Heart left ventricle (tissue), 16 donors: ENCODE results near the gene RFFL. TPM values are rescaled to one million over a fixed set of nuclear protein-coding genes. Genes with fewer than 3 reads are reported as not detected.
A peak's percentile ranks its signal among the peaks of the same experiment; 100 is the strongest.

Experiments
- ATAC-seq, 4 donors: fragments of 200-7000 bp; cut with Tn5 transposase; one replicate each; pipeline ENCODE4 v1.9.1; 2020 to 2022; ENCODE audit warnings: moderate library complexity in 4 of 4, mild to moderate bottlenecking in 3 of 4, moderate number of reproducible peaks in 1 of 4
- DNase-seq, 5 donors: peaks; one replicate each; pipeline ENCODE4 v3.0.0-alpha.2; 2020
- H3K27ac ChIP-seq, 12 donors: fragments of 200-600 bp; sonication (generic) in 4 of 12; one replicate each; pipeline versions ENCODE4 v1.5.0 to v1.8.0; 2016 to 2022; ENCODE audit warnings: mild to moderate bottlenecking in 2 of 12
- H3K27me3 ChIP-seq, 9 donors: fragments of 200-600 bp; sonication (generic) in 2 of 9; one replicate each; pipeline versions ENCODE4 v1.5.1 to v1.8.0; 2016 to 2022; ENCODE audit warnings: mild to moderate bottlenecking in 3 of 9
- H3K36me3 ChIP-seq, 9 donors: fragments of 200-600 bp; sonication (generic) in 2 of 9; one replicate each; pipeline versions ENCODE4 v1.5.0 to v1.8.0; 2018 to 2022; ENCODE audit warnings: mild to moderate bottlenecking in 2 of 9
- H3K4me1 ChIP-seq, 12 donors: fragments of 200-600 bp; sonication (generic) in 4 of 12; one replicate each; pipeline versions ENCODE4 v1.5.0 to v1.8.0; 2016 to 2022; ENCODE audit warnings: mild to moderate bottlenecking in 3 of 12
- H3K4me3 ChIP-seq, 12 donors: fragments of 200-600 bp; sonication (generic) in 4 of 12; one replicate each; pipeline versions ENCODE4 v1.5.0 to v1.8.0; 2017 to 2022; ENCODE audit warnings: mild to moderate bottlenecking in 9 of 12, moderate library complexity in 4 of 12
- H3K9me3 ChIP-seq, 12 donors: fragments of 200-600 bp; sonication (generic) in 4 of 12; one replicate each; pipeline versions ENCODE4 v1.5.0 to v1.8.0; 2016 to 2022; ENCODE audit warnings: mild to moderate bottlenecking in 1 of 12
- CTCF ChIP-seq, 12 donors: fragments of 200-600 bp; sonication (generic) in 4 of 12; IDR thresholded peaks; one replicate each; pipeline versions ENCODE4 v1.5.0 to v1.8.0; 2018 to 2022; ENCODE audit warnings: antibody characterized with exemption in 12 of 12, mild to moderate bottlenecking in 5 of 12
- POLR2A ChIP-seq, 2 donors: fragments of 450-650 bp; IDR thresholded peaks; one replicate each; pipeline ENCODE4 v1.6.1; 2017; ENCODE audit warnings: antibody characterized with exemption in 2 of 2, mild to moderate bottlenecking in 2 of 2, moderate library complexity in 2 of 2
- WGBS, 4 donors: extraction: QIAGEN DNeasy Blood & Tissue Kit in 2 of 4; methylation state at CpG; one replicate each; pipeline versions ENCODE4 v1.1.5 to v1.1.7; 2013 to 2018; 5-methylcytosine and 5-hydroxymethylcytosine counted together
- intact Hi-C, 10 donors: fragments of 100-400 bp; cut with DNase I; formaldehyde crosslinking; loops; one replicate each; pipeline versions ENCODE4 v1.11.1 to v1.14.2; 2022
- polyA plus RNA-seq, 2 donors: library from polyadenylated mRNA; stranded (reverse); fragments of 200-250 nt; gene quantifications; one replicate each; pipeline ENCODE4 v1.2.3, GENCODE V29; 2013
- total RNA-seq, 9 donors: library from RNA; depleted of rRNA in 2 of 9; stranded (reverse); fragments of >200 nt in 2 of 9; fragmentation: NEBNext Ultra II Directional in 3 of 9; extraction: Animal tissue kit (Norgen Biotek cat#: 25700) in 3 of 9; gene quantifications; one replicate each; pipeline versions ENCODE4 v1.1.0 to v1.2.4, GENCODE V29; 2016 to 2023
- donor health status: ischemic (EF 13 %, LVEDD 7.1; RV severe dilation, severe dysfunction).
- donor health status: healthy with polysubstance abuse.
- donor health status: DM: no; HTN: yes; CAD: no.
- donor health status: DM: no; HTN: no; CAD: no.
- donor health status: ischemic (EF 25% LVEDD 6.9; RV normal size, moderate dysfunction).
- donor health status: ischemic (EF 25% LVEDD 5.7; RV mildly dilated, moderate dysfunction).
- donor health status: healthy.
- donor health status: DM: yes; HTN: yes; CAD: no.
- donor health status: ischemic (EF 35%, LVEDD 5.7; RV mildly dilated, moderate dysfunction).
- donor health status: nonischemic (EF 11% LVEDD 7.7; RV severe dilation, severe dysfunction).
- donor health status: DM: yes; HTN: yes; CAD: no.
- donor health status: PGD.
- donor health status: ischemic (EF 29% LVEDD 5.4; RV normal size, mild dysfunction).
- donor health status: nonischemic (EF 23%, LVEDD 6.1; RV moderate dilation, normal function).

RFFL gene
- total and polyA plus RNA-seq, 11 donors = 2.6 to 21.6 (median 13.0) TPM

GRCh38 chr17:35082073-35082657, 18.7 kb upstream of the RFFL start:
- Histone ChIP-seq H3K36me3 (no peaks in the 10 kb centered on the region), H3K27me3 (no peaks in the 10 kb centered on the region), H3K4me3 (no peak overlapping the region), H3K27ac (no peak overlapping the region), H3K4me1 (peaks cover 0 to 40% (median 0%) of the 10 kb centered on the region in 12 donors), H3K9me3 (no peaks in the 10 kb centered on the region)
- ATAC-seq = no peak
- intact Hi-C loops = loop anchor here in 1 of 10 donors (10.0 kb wide), 1 partner anchor 97 kb away; the partner anchor contains the start of gene LIG3
- WGBS, 4 donors = 49 to 71% (median 65%) methylated on average over 3 of the region's 3 CpGs
- no peak for DNase-seq
- TF ChIP-seq CTCF (IDR thresholded peaks at IDR 0.05) (no peak), POLR2A (IDR thresholded peaks at IDR 0.05) (no peak)

GRCh38 chr17:35081638-35082037, 18.1 kb upstream of the RFFL start:
- H3K27ac ChIP-seq = no peak overlapping the region

GRCh38 chr17:35080536-35080935, 17.0 kb upstream of the RFFL start:
- peak overlapping the region in 1 of 12 donors; percentile 12 for H3K27ac ChIP-seq
- DNase-seq = no peak
- no peaks in the 10 kb centered on the region for H3K36me3 ChIP-seq
- ATAC-seq = no peak
- 51 to 60% (median 55%) methylated on average over 1 of the region's 1 CpG for WGBS, 4 donors
- no peaks in the 10 kb centered on the region for H3K9me3 ChIP-seq
- H3K4me3 ChIP-seq = no peak overlapping the region
- H3K27me3 ChIP-seq = no peaks in the 10 kb centered on the region
- intact Hi-C loops = loop anchor here in 1 of 10 donors (10.0 kb wide), 1 partner anchor 96 kb away; the partner anchor contains the start of gene LIG3
- TF ChIP-seq CTCF (IDR thresholded peaks at IDR 0.05) (no peak), POLR2A (IDR thresholded peaks at IDR 0.05) (no peak)
- peaks cover 0 to 35% (median 0%) of the 10 kb centered on the region in 12 donors for H3K4me1 ChIP-seq

More at GRCh38 chr17:35081638-35082037, 18.1 kb upstream of the RFFL start:
- no peak for ATAC-seq
- no peak overlapping the region for H3K4me3 ChIP-seq
- H3K36me3 ChIP-seq = no peaks in the 10 kb centered on the region
- H3K27me3 ChIP-seq = no peaks in the 10 kb centered on the region
- peaks cover 0 to 35% (median 0%) of the 10 kb centered on the region in 12 donors for H3K4me1 ChIP-seq
- TF ChIP-seq POLR2A (IDR thresholded peaks at IDR 0.05) (no peak), CTCF (IDR thresholded peaks at IDR 0.05) (no peak)
- H3K9me3 ChIP-seq = no peaks in the 10 kb centered on the region
- DNase-seq = no peak
- WGBS, 4 donors = 88 to 91% (median 89%) methylated on average over 1 of the region's 1 CpG
- intact Hi-C loops = loop anchor here in 1 of 10 donors (10.0 kb wide), 1 partner anchor 97 kb away; the partner anchor contains the start of gene LIG3

GRCh38 chr17:35079547-35080423, 16.3 kb upstream of the RFFL start:
- Histone ChIP-seq H3K9me3 (no peaks in the 10 kb centered on the region), H3K4me1 (peaks cover 0 to 41% (median 0%) of the 10 kb centered on the region in 12 donors), H3K27ac (no peak overlapping the region), H3K4me3 (no peak overlapping the region), H3K27me3 (no peaks in the 10 kb centered on the region), H3K36me3 (no peaks in the 10 kb centered on the region)
- 97 to 100% (median 98%) methylated on average over 1 of the region's 1 CpG for WGBS, 4 donors
- DNase-seq (no peak), ATAC-seq (no peak)
- intact Hi-C loops = loop anchor here in 1 of 10 donors (10.0 kb wide), 1 partner anchor 95 kb away; the partner anchor contains the start of gene LIG3
- no peak for TF ChIP-seq POLR2A (IDR thresholded peaks at IDR 0.05)
- no peak for TF ChIP-seq CTCF (IDR thresholded peaks at IDR 0.05)
